ENCODE data around the gene RXRA. TPM values are rescaled to one million over a fixed set of nuclear protein-coding genes. Genes with fewer than 3 reads are reported as not detected.

RXRA gene
- total and polyA plus RNA-seq, 4 donors = 41.5 to 116 (median 74.1) TPM

DNA sequence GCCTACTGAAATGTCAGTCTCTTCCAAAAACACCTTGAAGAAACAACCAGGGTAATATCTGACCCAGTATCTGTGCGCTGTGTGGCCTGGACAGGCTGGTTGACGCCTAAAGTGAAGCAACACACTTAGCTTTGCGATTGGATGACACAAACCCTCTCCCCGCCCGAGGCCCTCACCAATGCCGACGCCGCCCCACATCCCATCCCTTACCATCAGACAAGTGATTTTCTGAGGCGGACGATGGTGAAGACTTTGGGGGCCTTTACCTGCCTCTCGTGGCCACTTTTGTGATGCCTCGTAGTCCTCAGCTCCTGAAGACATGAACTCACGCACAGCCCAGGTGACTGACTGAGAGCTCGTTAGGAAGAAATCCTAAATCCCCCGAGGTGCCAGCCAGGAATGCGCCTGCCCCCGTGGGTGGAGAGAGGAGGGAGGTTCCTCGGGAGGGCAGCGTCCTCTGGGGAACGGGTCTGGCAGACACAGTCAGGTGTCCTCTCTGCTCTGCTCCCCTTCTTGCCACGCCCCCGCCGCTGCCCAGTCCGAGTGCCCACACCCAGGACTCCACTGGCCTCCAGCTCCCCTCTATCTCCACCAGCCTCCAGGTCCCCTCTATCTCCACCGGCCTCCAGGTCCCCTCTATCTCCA lies 31.0 kb upstream of the RXRA start:
- H3K4me1 ChIP-seq (ENCODE audit: control insufficient read depth in 4 of 4, insufficient read depth in 4 of 4, low read length in 3 of 4) = peaks cover 3 to 13% (median 9%) of the 10 kb centered on the region in 4 donors
- H3K36me3 ChIP-seq (ENCODE audit: control insufficient read depth in 4 of 4, insufficient read depth in 3 of 4, low read depth in 1 of 4, low read length in 3 of 4) = no peaks in the 10 kb centered on the region
- 95% methylated on average over 25 of the region's 25 CpGs for WGBS
- no peak for DNase-seq (ENCODE audit: low spot score)
- TF ChIP-seq SP1 (IDR thresholded peaks at IDR 0.05) = no peak
- TF ChIP-seq NR2F2 (IDR thresholded peaks at IDR 0.05) = no peak
- no peak for TF ChIP-seq FOXA1 (IDR thresholded peaks at IDR 0.05)
- TF ChIP-seq GABPA (IDR thresholded peaks at IDR 0.05 in 1 of 2, conservative IDR thresholded peaks at IDR 0.05 in 1 of 2) = no peak
- no peak for TF ChIP-seq RAD21 (IDR thresholded peaks at IDR 0.05)
- TF ChIP-seq, protein P1, sequence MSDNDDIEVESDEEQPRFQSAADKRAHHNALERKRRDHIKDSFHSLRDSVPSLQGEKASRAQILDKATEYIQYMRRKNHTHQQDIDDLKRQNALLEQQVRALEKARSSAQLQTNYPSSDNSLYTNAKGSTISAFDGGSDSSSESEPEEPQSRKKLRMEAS (IDR thresholded peaks at IDR 0.05) = no peak
- no peak for TF ChIP-seq FOXA2 (IDR thresholded peaks at IDR 0.05)
- TF ChIP-seq TAF1 (conservative IDR thresholded peaks at IDR 0.05) = no peak
- no peak for TF ChIP-seq HNF4A (conservative IDR thresholded peaks at IDR 0.05)
- TF ChIP-seq RXRA (IDR thresholded peaks at IDR 0.05) = no peak
- TF ChIP-seq, protein P2, sequence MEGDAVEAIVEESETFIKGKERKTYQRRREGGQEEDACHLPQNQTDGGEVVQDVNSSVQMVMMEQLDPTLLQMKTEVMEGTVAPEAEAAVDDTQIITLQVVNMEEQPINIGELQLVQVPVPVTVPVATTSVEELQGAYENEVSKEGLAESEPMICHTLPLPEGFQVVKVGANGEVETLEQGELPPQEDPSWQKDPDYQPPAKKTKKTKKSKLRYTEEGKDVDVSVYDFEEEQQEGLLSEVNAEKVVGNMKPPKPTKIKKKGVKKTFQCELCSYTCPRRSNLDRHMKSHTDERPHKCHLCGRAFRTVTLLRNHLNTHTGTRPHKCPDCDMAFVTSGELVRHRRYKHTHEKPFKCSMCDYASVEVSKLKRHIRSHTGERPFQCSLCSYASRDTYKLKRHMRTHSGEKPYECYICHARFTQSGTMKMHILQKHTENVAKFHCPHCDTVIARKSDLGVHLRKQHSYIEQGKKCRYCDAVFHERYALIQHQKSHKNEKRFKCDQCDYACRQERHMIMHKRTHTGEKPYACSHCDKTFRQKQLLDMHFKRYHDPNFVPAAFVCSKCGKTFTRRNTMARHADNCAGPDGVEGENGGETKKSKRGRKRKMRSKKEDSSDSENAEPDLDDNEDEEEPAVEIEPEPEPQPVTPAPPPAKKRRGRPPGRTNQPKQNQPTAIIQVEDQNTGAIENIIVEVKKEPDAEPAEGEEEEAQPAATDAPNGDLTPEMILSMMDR (IDR thresholded peaks at IDR 0.05; ENCODE audit: low read depth, low read length, missing input control) = no peak
- H3K9ac ChIP-seq (ENCODE audit: low read depth in 1 of 2, low read length in 2 of 2) = no peak overlapping the region
- H3K9me3 ChIP-seq (ENCODE audit: control insufficient read depth in 4 of 4, low read length in 3 of 4) = no peaks in the 10 kb centered on the region
- H3K4me3 ChIP-seq (ENCODE audit: low read depth in 1 of 3, low read length in 3 of 3) = no peak overlapping the region
- H3K27me3 ChIP-seq (ENCODE audit: control insufficient read depth in 4 of 4, insufficient read depth in 4 of 4, low read length in 3 of 4) = no peaks in the 10 kb centered on the region
- H3K27ac ChIP-seq (ENCODE audit: low read depth in 1 of 2, low read length in 2 of 2) = no peak overlapping the region

DNA sequence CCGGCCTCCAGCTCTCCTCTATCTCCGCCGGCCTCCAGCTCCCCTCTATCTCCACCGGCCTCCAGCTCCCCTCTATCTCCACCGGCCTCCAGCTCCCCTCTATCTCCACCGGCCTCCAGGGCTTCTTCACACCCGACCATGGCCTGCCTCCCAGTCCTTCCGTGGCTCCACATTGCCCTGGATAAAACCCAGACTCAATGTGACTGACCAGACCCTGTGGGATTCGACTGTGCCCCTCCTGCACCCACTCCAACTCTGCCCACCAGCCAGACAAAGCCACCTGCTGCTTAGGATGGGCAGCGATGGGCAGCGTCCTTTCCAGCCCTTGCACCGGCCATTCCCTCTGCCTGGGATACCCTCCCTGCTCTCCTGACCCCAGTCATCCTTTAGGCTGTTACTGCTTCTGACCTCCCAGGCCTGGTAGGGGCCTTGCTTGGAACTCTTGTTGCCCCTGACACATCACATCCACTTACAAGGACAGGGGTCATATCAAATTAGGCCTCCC lies 30.5 kb upstream of the RXRA start:
- no peaks in the 10 kb centered on the region for H3K27me3 ChIP-seq (ENCODE audit: control insufficient read depth in 4 of 4, insufficient read depth in 4 of 4, low read length in 3 of 4)
- H3K4me3 ChIP-seq (ENCODE audit: low read depth in 1 of 3, low read length in 3 of 3) = no peak overlapping the region
- no peak for DNase-seq (ENCODE audit: low spot score)
- TF ChIP-seq, protein P1 (IDR thresholded peaks at IDR 0.05) = no peak
- TF ChIP-seq FOXA2 (IDR thresholded peaks at IDR 0.05) (no peak), EGR1 (IDR thresholded peaks at IDR 0.05; ENCODE audit: low read depth in 2 of 2) (no peak), RXRA (IDR thresholded peaks at IDR 0.05) (no peak), GABPA (IDR thresholded peaks at IDR 0.05 in 1 of 2, conservative IDR thresholded peaks at IDR 0.05 in 1 of 2) (no peak), SP1 (IDR thresholded peaks at IDR 0.05) (no peak), FOXA1 (IDR thresholded peaks at IDR 0.05) (no peak), RAD21 (IDR thresholded peaks at IDR 0.05) (no peak), NR2F2 (IDR thresholded peaks at IDR 0.05) (no peak), TAF1 (conservative IDR thresholded peaks at IDR 0.05) (no peak), YY1 (IDR thresholded peaks at IDR 0.05) (no peak)
- TF ChIP-seq, protein P3, sequence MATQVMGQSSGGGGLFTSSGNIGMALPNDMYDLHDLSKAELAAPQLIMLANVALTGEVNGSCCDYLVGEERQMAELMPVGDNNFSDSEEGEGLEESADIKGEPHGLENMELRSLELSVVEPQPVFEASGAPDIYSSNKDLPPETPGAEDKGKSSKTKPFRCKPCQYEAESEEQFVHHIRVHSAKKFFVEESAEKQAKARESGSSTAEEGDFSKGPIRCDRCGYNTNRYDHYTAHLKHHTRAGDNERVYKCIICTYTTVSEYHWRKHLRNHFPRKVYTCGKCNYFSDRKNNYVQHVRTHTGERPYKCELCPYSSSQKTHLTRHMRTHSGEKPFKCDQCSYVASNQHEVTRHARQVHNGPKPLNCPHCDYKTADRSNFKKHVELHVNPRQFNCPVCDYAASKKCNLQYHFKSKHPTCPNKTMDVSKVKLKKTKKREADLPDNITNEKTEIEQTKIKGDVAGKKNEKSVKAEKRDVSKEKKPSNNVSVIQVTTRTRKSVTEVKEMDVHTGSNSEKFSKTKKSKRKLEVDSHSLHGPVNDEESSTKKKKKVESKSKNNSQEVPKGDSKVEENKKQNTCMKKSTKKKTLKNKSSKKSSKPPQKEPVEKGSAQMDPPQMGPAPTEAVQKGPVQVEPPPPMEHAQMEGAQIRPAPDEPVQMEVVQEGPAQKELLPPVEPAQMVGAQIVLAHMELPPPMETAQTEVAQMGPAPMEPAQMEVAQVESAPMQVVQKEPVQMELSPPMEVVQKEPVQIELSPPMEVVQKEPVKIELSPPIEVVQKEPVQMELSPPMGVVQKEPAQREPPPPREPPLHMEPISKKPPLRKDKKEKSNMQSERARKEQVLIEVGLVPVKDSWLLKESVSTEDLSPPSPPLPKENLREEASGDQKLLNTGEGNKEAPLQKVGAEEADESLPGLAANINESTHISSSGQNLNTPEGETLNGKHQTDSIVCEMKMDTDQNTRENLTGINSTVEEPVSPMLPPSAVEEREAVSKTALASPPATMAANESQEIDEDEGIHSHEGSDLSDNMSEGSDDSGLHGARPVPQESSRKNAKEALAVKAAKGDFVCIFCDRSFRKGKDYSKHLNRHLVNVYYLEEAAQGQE (IDR thresholded peaks at IDR 0.05) = no peak
- TF ChIP-seq, protein P4, sequence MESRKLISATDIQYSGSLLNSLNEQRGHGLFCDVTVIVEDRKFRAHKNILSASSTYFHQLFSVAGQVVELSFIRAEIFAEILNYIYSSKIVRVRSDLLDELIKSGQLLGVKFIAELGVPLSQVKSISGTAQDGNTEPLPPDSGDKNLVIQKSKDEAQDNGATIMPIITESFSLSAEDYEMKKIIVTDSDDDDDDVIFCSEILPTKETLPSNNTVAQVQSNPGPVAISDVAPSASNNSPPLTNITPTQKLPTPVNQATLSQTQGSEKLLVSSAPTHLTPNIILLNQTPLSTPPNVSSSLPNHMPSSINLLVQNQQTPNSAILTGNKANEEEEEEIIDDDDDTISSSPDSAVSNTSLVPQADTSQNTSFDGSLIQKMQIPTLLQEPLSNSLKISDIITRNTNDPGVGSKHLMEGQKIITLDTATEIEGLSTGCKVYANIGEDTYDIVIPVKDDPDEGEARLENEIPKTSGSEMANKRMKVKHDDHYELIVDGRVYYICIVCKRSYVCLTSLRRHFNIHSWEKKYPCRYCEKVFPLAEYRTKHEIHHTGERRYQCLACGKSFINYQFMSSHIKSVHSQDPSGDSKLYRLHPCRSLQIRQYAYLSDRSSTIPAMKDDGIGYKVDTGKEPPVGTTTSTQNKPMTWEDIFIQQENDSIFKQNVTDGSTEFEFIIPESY (IDR thresholded peaks at IDR 0.05) = no peak
- TF ChIP-seq, protein P5, sequence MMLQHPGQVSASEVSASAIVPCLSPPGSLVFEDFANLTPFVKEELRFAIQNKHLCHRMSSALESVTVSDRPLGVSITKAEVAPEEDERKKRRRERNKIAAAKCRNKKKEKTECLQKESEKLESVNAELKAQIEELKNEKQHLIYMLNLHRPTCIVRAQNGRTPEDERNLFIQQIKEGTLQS (IDR thresholded peaks at IDR 0.05) = no peak
- no peak overlapping the region for H3K9ac ChIP-seq (ENCODE audit: low read depth in 1 of 2, low read length in 2 of 2)
- WGBS = 96% methylated on average over 12 of the region's 12 CpGs
- H3K27ac ChIP-seq (ENCODE audit: low read depth in 1 of 2, low read length in 2 of 2) = no peak overlapping the region
- H3K36me3 ChIP-seq (ENCODE audit: control insufficient read depth in 4 of 4, insufficient read depth in 3 of 4, low read depth in 1 of 4, low read length in 3 of 4) = no peaks in the 10 kb centered on the region
- H3K4me1 ChIP-seq (ENCODE audit: control insufficient read depth in 4 of 4, insufficient read depth in 4 of 4, low read length in 3 of 4) = peaks cover 3 to 12% (median 8%) of the 10 kb centered on the region in 4 donors
- H3K9me3 ChIP-seq (ENCODE audit: control insufficient read depth in 4 of 4, low read length in 3 of 4) = no peaks in the 10 kb centered on the region
